CD4-positive, alpha-beta T cell treated with Interleukin-1 beta for 1 hour (primary cell): ENCODE measurements around the gene ZSCAN5B.
"Not testable (repeated sequence)": the region's sequence is repeated elsewhere in the genome, so short reads cannot be mapped to it uniquely, and the experiment has no call there.

ENCODE experiments used
- DNase-seq, 2 donors: peaks; one replicate each; pipeline ENCODE4 v3.0.0-alpha.2; 2020 to 2022

ZSCAN5B gene

DNA sequence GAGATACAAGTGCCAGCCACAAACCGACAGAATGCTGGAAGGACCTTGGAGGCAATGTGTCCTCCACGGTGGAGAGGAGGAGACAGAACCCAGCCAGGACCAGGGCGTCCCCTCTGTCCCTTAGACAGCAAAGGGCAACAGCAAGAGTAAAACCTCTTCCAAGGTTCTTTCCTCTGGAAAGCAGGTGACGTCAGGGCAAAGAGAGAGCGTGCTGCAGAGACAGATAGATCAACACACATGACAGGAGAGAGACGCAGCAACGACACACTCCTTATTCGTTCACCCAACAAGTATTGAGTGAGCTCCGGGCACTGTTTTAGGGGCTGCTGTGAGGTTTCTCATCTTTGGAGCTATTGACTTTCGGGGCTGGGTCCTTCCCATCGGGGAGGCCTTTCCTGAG lies 23.0 kb downstream of the ZSCAN5B start:
- DNase-seq: no peak

DNA sequence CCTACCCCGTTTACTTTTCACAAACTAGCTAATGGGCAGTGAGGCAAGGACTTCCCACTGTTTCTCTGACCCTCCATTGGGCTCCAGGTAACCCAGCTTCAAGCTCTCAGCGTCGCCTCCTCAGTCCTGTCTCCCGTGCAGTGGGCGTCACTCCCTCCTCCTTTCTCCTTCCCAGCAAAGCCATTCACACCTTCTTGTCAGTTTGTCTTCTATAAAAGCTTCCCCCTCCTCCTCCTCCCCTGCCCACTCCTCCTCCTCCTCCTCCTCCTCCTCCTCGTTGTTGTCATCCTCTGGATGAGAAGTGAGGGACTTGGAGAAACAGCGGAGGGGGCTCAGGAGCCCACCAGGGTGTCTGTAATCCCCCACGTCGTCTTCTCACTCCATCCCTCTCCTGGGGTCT lies 23.5 kb downstream of the ZSCAN5B start:
- no peak for DNase-seq

GRCh38 chr19:56170261-56170660 lies 27.3 kb downstream of the ZSCAN5B start:
- DNase-seq: no peak

DNA sequence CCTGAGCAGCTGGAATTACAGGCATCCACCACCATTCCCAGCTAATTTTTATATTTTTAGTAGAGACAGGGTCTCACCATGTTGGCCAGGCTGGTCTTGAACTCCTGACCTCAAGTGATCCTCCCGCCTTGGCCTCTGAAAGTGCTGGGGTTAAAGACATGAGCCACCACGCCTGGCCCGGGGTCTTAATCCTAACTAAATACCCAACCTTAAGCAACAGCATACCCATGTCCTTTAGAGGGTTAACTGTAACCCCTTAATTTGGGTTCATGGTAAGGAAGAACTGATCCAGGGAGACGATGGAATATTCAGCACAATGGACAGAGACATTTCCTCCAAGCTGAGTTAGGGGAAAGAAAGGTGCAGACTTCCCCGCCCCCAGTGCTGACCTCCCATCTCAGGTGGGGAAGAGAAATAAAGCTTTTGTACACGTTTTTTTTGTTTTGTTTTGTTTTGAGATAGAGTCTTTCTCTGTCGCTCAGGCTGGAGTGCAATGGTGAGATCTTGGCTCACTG lies 30.5 kb downstream of the ZSCAN5B start:
- no peak for DNase-seq

DNA sequence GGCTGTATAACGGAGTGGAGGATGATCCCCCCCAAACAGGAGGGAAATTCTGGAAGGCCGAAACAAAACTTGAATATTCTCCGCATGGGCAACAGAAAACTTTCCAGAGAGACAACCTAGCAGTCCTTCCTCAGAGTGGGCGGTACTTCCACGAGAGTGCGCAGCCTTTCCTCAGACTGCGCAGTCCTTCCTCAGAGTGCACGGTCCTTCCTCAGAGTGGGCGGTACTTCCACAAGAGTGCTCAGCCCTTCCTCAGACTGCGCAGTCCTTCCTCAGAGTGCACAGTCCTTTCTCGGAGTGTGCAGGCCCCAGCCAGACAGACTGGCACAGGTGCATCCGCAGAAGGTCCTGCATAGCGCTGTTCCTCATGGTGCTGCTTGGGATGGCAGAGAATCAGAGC lies 34.5 kb downstream of the ZSCAN5B start:
- DNase-seq: no peak

GRCh38 chr19:56162258-56162657 lies 35.3 kb downstream of the ZSCAN5B start:
- DNase-seq: no peak

GRCh38 chr19:56161534-56161933 lies 36.0 kb downstream of the ZSCAN5B start:
- no peak for DNase-seq

GRCh38 chr19:56159622-56160271 lies 37.8 kb downstream of the ZSCAN5B start:
- no peak for DNase-seq

DNA sequence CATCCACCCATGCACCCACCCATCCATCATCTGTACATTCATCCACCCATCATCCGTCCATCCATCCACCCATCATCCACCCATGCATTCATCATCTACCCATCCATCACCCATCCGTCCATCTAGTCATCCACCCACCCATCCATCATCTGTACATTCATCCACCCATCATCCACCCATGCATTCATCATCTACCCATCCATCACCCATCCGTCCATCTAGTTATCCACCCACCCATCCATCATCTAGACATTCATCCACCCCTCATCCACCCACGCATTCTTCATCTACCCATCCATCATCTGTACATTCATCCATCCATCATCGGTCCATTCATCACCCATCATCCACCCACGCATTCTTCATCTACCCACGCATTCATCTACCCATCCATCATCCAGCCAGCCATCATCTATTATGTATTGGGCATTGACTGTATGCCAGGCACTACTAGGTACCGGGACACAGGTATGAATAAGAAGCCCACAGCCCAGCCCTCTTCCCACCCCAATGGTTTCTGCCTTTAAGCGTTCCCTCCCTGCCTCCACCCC lies 38.5 kb downstream of the ZSCAN5B start:
- DNase-seq: no peak

DNA sequence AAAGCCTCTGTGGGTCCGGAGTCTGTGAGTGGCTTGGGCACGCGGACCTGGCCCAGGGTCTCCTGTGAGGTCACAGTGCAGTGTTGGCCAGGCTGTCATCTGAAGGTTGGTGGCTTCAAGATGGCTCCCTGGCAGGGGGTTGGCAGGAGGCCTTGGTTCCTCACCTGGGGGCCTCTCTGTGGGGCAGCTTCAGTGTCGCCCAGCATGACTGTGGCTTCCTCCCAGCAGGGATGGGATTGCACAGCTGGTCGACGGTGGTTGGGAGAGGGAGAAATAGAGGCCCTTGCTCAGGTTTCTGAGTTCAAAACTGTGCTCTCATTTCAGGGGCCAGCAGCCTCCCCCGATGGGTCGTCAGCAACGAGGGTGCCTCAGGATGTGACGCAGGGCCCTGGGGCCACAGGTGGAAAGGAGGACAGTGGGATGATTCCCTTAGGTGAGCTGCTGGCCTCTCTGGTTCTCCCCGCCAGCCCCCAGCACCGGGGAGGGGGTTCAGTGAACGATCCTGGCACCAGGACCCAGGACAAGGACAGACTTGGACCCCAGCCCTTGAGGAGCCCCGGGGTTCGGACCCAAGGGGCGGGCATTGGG lies 39.3 kb downstream of the ZSCAN5B start:
- no peak for DNase-seq

DNA sequence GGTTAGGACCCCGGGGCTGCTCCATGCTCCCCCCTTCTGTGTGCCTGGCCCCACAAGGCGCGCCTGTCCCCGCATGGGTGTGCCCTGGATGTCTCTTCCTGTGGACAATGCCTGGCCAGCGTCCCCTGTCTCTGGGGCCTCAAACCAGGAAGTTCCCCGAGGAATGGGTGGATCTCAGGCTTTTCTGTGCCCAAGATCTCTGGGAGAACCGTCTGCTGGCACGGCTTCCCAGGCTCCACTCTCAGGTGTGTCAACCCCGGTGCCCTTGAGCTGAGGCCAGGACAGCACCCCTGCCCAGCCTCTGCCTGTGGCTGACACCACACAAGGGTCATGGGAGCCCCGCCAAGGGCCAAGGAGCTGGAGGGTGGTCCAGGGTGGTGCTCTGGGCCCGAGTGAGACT lies 40.8 kb downstream of the ZSCAN5B start:
- DNase-seq: no peak

DNA sequence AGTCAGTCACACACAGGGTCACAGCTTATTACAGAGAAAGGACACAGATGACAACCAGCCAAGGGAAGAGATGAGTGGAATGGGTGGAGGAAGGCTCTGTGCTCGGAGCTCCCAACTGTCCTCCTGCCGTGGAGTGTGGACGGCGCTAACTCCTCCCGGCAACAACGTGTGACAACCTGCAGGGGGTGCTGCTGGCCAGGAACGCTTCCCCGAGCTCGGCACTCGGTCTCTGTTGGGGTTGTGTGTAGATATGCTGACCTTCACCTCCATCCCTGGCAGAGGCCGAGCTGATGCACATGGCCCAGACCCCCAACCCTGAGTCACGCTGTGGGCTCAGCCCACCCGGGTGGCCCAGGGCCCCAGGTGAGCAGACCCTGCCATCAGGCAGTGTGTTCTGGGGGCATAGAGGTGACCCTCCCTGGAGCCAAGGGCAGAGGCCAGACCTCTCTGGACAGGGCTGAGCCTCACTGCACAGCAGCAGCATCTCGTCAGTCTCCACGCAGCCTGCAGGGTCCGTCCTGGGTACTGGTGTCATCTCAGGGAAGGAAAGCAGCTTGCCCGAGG lies 42.4 kb downstream of the ZSCAN5B start:
- no peak for DNase-seq

DNA sequence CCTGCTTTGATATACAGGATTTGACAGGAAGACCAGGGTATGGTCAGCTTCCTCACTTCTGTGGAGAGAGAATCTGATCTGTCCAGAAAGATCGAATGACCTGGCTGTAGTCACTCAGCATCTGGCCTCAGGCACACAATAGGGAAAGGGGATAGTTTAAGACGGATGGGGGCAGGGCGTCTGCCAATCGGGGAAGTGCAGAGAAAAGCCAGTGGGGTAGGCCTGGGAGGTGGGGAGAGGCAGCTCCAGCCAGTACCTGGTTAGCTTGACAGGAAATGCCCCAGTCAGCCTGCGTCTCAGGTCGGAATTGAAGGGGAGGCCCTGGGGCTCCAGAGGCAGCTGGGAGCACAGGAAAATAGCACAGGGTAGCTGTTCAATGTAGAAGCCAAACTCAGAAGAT lies 44.1 kb downstream of the ZSCAN5B start:
- DNase-seq: no peak

- DNase-seq: no peak
Measured at GRCh38 chr19:56152644-56153043, 44.9 kb downstream of the ZSCAN5B start.

DNA sequence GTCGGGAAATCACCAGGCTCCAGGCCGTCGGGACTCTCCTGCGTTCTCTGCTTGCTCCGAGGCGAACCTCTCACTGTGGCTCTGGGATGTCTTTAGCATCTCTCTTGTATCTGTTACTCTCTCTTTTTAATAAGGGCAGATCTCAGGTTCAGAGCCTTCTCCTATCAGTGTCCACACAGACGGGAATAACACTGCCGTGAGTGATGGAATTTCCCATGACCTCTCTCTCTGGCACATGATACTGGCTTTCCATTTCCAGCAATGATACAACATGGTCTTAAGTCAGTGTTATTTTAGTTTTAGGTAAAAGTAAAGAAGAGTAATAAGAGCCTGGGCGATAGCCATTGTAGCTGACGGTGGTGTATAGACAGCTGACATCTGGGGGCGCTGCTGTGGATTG lies 47.2 kb downstream of the ZSCAN5B start:
- no peak for DNase-seq

DNA sequence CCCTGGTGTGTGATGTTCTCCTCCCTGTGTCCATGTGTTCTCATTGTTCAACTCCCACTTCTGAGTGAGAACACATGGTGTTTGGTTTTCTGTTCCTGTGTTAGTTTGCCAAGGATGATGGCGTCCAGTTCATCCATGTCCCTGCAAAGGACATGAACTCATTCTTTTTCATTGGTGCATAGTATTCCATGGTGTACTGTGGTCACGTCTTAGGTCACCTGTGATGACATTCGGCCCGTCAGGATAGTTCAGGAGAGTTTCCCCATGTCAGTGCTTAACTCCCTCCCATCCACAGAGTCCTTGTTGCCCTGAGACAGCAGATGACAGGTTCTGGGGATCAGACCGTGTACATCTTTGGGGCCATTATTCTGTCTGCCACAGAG lies 47.9 kb downstream of the ZSCAN5B start:
- no peak for DNase-seq

- not testable (repeated sequence) for DNase-seq
Measured at GRCh38 chr19:56148955-56149655, 48.5 kb downstream of the ZSCAN5B start.

- no peak for DNase-seq
Measured at GRCh38 chr19:56148096-56148495, 49.5 kb downstream of the ZSCAN5B start.

DNA sequence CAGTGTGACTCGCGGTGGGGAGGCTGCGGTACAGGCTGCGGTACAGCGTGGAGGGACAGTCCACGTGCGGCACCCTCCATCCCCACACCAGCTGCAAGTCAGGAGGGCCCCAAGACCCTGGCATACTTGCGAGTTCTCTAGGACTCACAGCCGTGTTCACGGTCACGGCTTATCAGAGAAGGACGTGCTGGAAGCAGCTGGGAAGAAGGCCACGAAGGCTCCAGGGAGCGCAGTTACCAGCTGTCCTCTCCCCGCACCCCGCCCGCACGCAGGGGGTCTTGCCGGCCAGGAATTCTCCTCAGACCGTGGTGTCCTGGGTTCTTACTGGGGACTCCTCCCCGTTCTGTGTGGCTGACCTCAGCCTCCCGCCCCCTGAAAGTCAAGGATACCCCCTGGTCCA lies 50.3 kb downstream of the ZSCAN5B start:
- DNase-seq: no peak

- no peak for DNase-seq
Measured at GRCh38 chr19:56146904-56147303, 50.7 kb downstream of the ZSCAN5B start.

- no peak for DNase-seq
Measured at GRCh38 chr19:56145698-56146097, 51.9 kb downstream of the ZSCAN5B start.

DNA sequence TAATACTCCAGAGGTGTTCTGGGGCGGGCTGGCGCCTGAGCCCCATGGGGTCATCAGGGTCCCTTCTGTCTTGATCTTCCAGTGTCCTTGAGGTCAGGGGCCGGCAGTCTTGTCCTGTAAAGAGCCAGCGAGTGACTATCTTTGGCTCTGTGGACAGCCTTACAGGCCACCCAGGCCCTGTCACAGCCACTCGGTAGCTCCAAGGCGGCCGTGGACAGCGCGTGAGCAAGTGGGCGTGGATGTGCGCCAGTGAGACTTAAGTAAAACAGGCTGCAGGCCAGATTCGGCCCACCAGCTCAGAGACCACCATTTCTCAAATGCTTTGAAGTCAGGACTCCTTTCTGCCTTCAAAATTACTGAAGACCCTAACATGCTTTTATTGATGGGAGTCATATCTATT lies 52.8 kb downstream of the ZSCAN5B start:
- DNase-seq: no peak

- DNase-seq: no peak
Measured at GRCh38 chr19:56144376-56144775, 53.2 kb downstream of the ZSCAN5B start.
